Activated T-cell treated with anti-CD3 and anti-CD28 coated beads for 24 hours (primary cell): ENCODE measurements around the gene EXOC6.
"Not testable (repeated sequence)": the region's sequence is repeated elsewhere in the genome, so short reads cannot be mapped to it uniquely, and the experiment has no call there.

ENCODE experiments used
- DNase-seq: peaks from one replicate; pipeline ENCODE4 v3.0.0-alpha.2; 2020; ENCODE audit warnings: low read depth

EXOC6 gene

GRCh38 chr10:92880233-92880861 is 32.0 kb downstream of the EXOC6 start:
- DNase-seq, result no peak

GRCh38 chr10:92880917-92881316 is 32.6 kb downstream of the EXOC6 start:
- no peak for DNase-seq

GRCh38 chr10:92886334-92886961 is 38.1 kb downstream of the EXOC6 start:
- DNase-seq, result no peak

- no peak for DNase-seq
Measured at GRCh38 chr10:92890471-92890870, 42.2 kb downstream of the EXOC6 start.

- no peak for DNase-seq
Measured at GRCh38 chr10:92891885-92892690, 43.8 kb downstream of the EXOC6 start.

GRCh38 chr10:92892691-92893054 is 44.4 kb downstream of the EXOC6 start:
- no peak for DNase-seq

GRCh38 chr10:92894081-92894655 is 45.8 kb downstream of the EXOC6 start:
- no peak for DNase-seq

- no peak for DNase-seq
Measured at GRCh38 chr10:92897916-92898315, 49.6 kb downstream of the EXOC6 start.

GRCh38 chr10:92901819-92902251 is 53.5 kb downstream of the EXOC6 start:
- no peak for DNase-seq

GRCh38 chr10:92903633-92904032 is 55.3 kb downstream of the EXOC6 start:
- no peak for DNase-seq

GRCh38 chr10:92907280-92907679 is 59.0 kb downstream of the EXOC6 start:
- DNase-seq, result no peak

GRCh38 chr10:92912631-92913030 is 64.3 kb downstream of the EXOC6 start:
- DNase-seq, result not testable (repeated sequence)

- no peak for DNase-seq
Measured at GRCh38 chr10:92913973-92914372, 65.7 kb downstream of the EXOC6 start.

GRCh38 chr10:92914478-92915325 is 66.4 kb downstream of the EXOC6 start:
- DNase-seq, result peak; percentile 46

- DNase-seq, result no peak
Measured at GRCh38 chr10:92915892-92916291, 67.6 kb downstream of the EXOC6 start.

GRCh38 chr10:92916433-92916832 is 68.1 kb downstream of the EXOC6 start:
- no peak for DNase-seq

GRCh38 chr10:92918603-92919002 is 70.3 kb downstream of the EXOC6 start:
- DNase-seq, result no peak

GRCh38 chr10:92920866-92921265 is 72.5 kb downstream of the EXOC6 start:
- no peak for DNase-seq

- no peak for DNase-seq
Measured at GRCh38 chr10:92923416-92923815, 75.1 kb downstream of the EXOC6 start.

GRCh38 chr10:92929896-92930295 is 81.6 kb downstream of the EXOC6 start:
- no peak for DNase-seq

GRCh38 chr10:92931597-92931996 is 83.3 kb downstream of the EXOC6 start:
- no peak for DNase-seq

- no peak for DNase-seq
Measured at GRCh38 chr10:92937876-92938275, 89.6 kb downstream of the EXOC6 start.
